ENCODE results near the gene BMP15. TPM values are rescaled to one million over a fixed set of nuclear protein-coding genes. Genes with fewer than 3 reads are reported as not detected.

BMP15 gene
- not detected in 5 replicates for total RNA-seq (2022; extraction: Qiagen RNA extraction; ENCODE audit: low read depth)

GRCh38 chrX:50910685-50911176, at the start of gene BMP15:
Gene BMP15, plus strand, starts transcription at chrX:50910735. Its CDS starts 49 bp downstream, at chrX:50910784.

Other genes starting within 250 kb of the BMP15 start
- gene SHROOM4, start 96.5 kb upstream of the BMP15 start, total RNA-seq (2022; extraction: Qiagen RNA extraction; ENCODE audit: low read depth) = not detected in 5 replicates